ENCODE measurements around the gene DUS1L. TPM values are rescaled to one million over a fixed set of nuclear protein-coding genes. Genes with fewer than 3 reads are reported as not detected.
A peak's percentile ranks its signal among the peaks of the same experiment; 100 is the strongest.

DUS1L gene
- total and polyA plus RNA-seq, 2 donors (not counting 1 experiment from before 2014, with no cell fraction given), result 109 to 241 TPM

DNA sequence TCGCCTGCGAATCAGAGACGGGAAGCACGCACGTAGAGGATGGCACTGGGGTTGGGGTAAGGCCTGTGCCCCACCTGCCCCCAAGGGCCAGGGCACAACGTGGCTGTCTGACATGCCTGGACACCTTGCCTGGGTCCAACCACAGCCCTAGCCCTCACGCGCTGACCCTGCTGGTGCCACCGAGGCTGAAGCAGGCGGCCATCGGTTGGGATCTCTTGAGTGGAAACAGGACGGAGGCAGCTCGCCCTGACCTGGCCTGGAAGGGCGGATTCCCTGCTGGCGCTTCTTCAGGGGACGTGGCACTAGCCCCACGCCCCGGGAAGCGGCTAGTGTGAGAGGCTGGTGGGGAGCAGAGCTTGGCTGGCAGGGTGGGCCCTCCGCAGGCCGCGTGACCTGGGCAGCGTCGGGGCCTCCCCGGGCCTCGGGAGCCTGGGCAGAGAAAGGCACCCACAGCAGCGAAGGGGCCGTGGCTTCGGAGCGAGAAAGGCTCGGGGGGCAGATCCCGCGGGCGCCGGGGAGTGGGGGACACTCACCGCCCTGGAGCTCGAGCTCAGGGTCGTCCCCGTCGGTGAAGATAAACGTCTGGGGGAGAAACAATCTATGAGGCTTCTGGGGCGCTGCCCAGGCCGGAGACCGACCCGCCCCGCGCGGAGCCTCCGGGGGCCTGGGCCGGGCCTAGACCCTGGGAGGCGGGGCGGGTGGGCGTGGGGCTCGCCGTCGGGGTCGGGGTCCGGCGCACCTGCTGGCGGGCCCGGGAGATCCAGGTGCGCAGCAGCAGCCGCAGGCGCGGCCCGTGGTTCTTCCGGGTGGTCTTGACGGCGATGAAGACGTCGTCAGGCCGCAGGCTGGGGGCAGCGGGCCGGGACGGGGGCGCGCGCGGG is 14.6 kb downstream of the DUS1L start:
- POLR2A ChIA-PET, result interaction anchor here (0.8 to 1.9 kb wide), 2 partner anchors 18 to 48 kb away, joined by 3 to 5 read pairs; partner anchors contain the start of gene FASN
- H3K9me3 Mint-ChIP-seq (ENCODE audit: insufficient read depth), result no peaks in the 10 kb centered on the region
- intact Hi-C loops (cut with micrococcal nuclease), result loop anchor here (1.0 to 2.0 kb wide), 4 partner anchors 14 to 47 kb away; partner anchors contain the start of genes CENPX, DCXR, FASN and LRRC45
- Histone ChIP-seq H3K9ac (ENCODE audit: low read length) (peak overlapping the region; percentile 63), H3K4me2 (replicated peaks; ENCODE audit: low read depth, low read length, poor library complexity, severe bottlenecking) (peak overlapping the region; percentile 90), H2AFZ (ENCODE audit: insufficient read depth, low read depth, low read length, poor library complexity, severe bottlenecking) (peak overlapping the region; percentile 66), H3K4me3 (ENCODE audit: control extremely low read depth in 1 of 5, extremely low read depth in 1 of 5, insufficient read depth in 1 of 5, low read depth in 2 of 5, low read length in 4 of 5) (peak overlapping the region in 4 of 5 experiments; percentile 43 to 63 (median 58)), H3K27me3 (replicated peaks in 1 of 4; ENCODE audit: control extremely low read depth in 1 of 4, control insufficient read depth in 3 of 4, insufficient read depth in 4 of 4, low read length in 3 of 4) (no peaks in the 10 kb centered on the region), H3K4me1 (ENCODE audit: control insufficient read depth in 2 of 2, insufficient read depth in 2 of 2, low read length in 2 of 2) (peaks cover 20 to 34% of the 10 kb centered on the region in 2 donors), H3K9me3 (ENCODE audit: control extremely low read depth in 1 of 3, control insufficient read depth in 2 of 3, insufficient read depth in 1 of 3, low read length in 2 of 3) (no peaks in the 10 kb centered on the region), H3K36me3 (replicated peaks in 1 of 2; ENCODE audit: control extremely low read depth in 1 of 2, control insufficient read depth in 1 of 2, extremely low read depth in 1 of 2, insufficient read depth in 2 of 2, low read length in 1 of 2) (peaks cover 0 to 23% of the 10 kb centered on the region in 2 experiments), H4K20me1 (ENCODE audit: control insufficient read depth, insufficient read depth, low read length, poor library complexity, severe bottlenecking) (peaks cover 19% of the 10 kb centered on the region), H3K79me2 (ENCODE audit: control insufficient read depth, insufficient read depth, low read length) (peaks cover 29% of the 10 kb centered on the region), H3K27ac (ENCODE audit: low read length in 2 of 2) (peak overlapping the region in 1 of 2 donors; percentile 30)
- H3K27ac Mint-ChIP-seq, result peak overlapping the region; percentile 86
- DNase-seq, result no peak
- H3K27me3 Mint-ChIP-seq, result no peaks in the 10 kb centered on the region
- peak overlapping the region; percentile 84 for H3K4me3 Mint-ChIP-seq
- CTCF ChIA-PET, result interaction anchor here (0.7 to 1.7 kb wide), 2 partner anchors 13 to 31 kb away, joined by 3 to 6 read pairs; partner anchors contain the start of gene DCXR
- no peak for TF ChIP-seq EZH2 (IDR thresholded peaks at IDR 0.05; ENCODE audit: borderline replicate concordance, insufficient read depth, low read depth, low read length, poor library complexity, severe bottlenecking)
- TF ChIP-seq, protein P1, sequence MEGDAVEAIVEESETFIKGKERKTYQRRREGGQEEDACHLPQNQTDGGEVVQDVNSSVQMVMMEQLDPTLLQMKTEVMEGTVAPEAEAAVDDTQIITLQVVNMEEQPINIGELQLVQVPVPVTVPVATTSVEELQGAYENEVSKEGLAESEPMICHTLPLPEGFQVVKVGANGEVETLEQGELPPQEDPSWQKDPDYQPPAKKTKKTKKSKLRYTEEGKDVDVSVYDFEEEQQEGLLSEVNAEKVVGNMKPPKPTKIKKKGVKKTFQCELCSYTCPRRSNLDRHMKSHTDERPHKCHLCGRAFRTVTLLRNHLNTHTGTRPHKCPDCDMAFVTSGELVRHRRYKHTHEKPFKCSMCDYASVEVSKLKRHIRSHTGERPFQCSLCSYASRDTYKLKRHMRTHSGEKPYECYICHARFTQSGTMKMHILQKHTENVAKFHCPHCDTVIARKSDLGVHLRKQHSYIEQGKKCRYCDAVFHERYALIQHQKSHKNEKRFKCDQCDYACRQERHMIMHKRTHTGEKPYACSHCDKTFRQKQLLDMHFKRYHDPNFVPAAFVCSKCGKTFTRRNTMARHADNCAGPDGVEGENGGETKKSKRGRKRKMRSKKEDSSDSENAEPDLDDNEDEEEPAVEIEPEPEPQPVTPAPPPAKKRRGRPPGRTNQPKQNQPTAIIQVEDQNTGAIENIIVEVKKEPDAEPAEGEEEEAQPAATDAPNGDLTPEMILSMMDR (IDR thresholded peaks at IDR 0.05), result no peak
- peaks cover 14% of the 10 kb centered on the region for H3K4me1 Mint-ChIP-seq
- 21% methylated on average over 79 of the region's 79 CpGs for WGBS (ENCODE audit: insufficient coverage)
- peak; percentile 26 for ATAC-seq (ENCODE audit: low read depth)
